WTC11 (cell line): ENCODE data around the gene BPIFA3.

ENCODE experiments used
- ATF1 ChIP-seq: sonication (generic); formaldehyde crosslinking; IDR thresholded peaks from 2 replicates; pipeline ENCODE4 v1.8.1; 2023; ENCODE audit warnings: mild to moderate bottlenecking, moderate library complexity, missing genetic modification reagents
- ATF2 ChIP-seq: sonication (generic); formaldehyde crosslinking; IDR thresholded peaks from 2 replicates; pipeline ENCODE4 v1.8.1; 2022; ENCODE audit warnings: low read depth, missing genetic modification reagents, borderline replicate concordance
- CTCF ChIP-seq: fragments of 200-600 bp; IDR thresholded peaks from 2 replicates; pipeline ENCODE4 v1.8.0; 2022; ENCODE audit warnings: antibody characterized with exemption
- E2F1 ChIP-seq: sonication (generic); formaldehyde crosslinking; IDR thresholded peaks from 2 replicates; pipeline ENCODE4 v1.8.0; 2022; ENCODE audit warnings: mild to moderate bottlenecking, missing genetic modification reagents
- FOXK1 ChIP-seq: sonication (generic); formaldehyde crosslinking; IDR thresholded peaks from 2 replicates; pipeline ENCODE4 v1.8.0; 2022; ENCODE audit warnings: mild to moderate bottlenecking, moderate library complexity, missing genetic modification reagents
- FOXP4 ChIP-seq: sonication (generic); formaldehyde crosslinking; IDR thresholded peaks from 2 replicates; pipeline ENCODE4 v1.8.0; 2022; ENCODE audit warnings: mild to moderate bottlenecking, missing genetic modification reagents
- JUN ChIP-seq: sonication (generic); formaldehyde crosslinking; IDR thresholded peaks from 2 replicates; pipeline ENCODE4 v1.8.0; 2023; ENCODE audit warnings: mild to moderate bottlenecking, missing genetic modification reagents
- MAX ChIP-seq: sonication (generic); formaldehyde crosslinking; IDR thresholded peaks from 2 replicates; pipeline ENCODE4 v1.8.0; 2022; ENCODE audit warnings: mild to moderate bottlenecking, missing genetic modification reagents
- USF2 ChIP-seq: sonication (generic); formaldehyde crosslinking; IDR thresholded peaks from 2 replicates; pipeline ENCODE4 v1.8.1; 2023; ENCODE audit warnings: mild to moderate bottlenecking, missing genetic modification reagents, moderate library complexity
- ZNF121 ChIP-seq: sonication (generic); formaldehyde crosslinking; IDR thresholded peaks from 2 replicates; pipeline ENCODE4 v1.8.0; 2023; ENCODE audit warnings: missing genetic modification reagents

GRCh38 chr20:33275215-33275614, 58.1 kb downstream of the BPIFA3 start:
- TF ChIP-seq CTCF (no peak), E2F1 (CRISPR knock-in tag) (no peak), JUN (CRISPR knock-in tag) (no peak), ZNF121 (CRISPR knock-in tag) (no peak), ATF1 (CRISPR knock-in tag) (no peak), FOXK1 (no peak), FOXP4 (CRISPR knock-in tag) (no peak), MAX (CRISPR knock-in tag) (no peak), USF2 (CRISPR knock-in tag) (no peak), ATF2 (no peak)
